Endometrial microvascular endothelial cells (primary cell): ENCODE measurements around the gene RMDN2. TPM values are rescaled to one million over a fixed set of nuclear protein-coding genes. Genes with fewer than 3 reads are reported as not detected.
"Not testable (repeated sequence)": the region's sequence is repeated elsewhere in the genome, so short reads cannot be mapped to it uniquely, and the experiment has no call there.

ENCODE experiments used
- in situ Hi-C: cut with HindIII; loops from 2 replicates; pipeline ENCODE4 v1.10.0; 2017; ENCODE audit warnings: low sequenced_read_pairs, low pct_unique_long_range_greater_than_20kb; ENCODE audit errors: inconsistent ontology term
- total RNA-seq: library from RNA; depleted of rRNA; stranded (reverse); fragments of >200 nt; gene quantifications from one replicate; pipeline ENCODE4 v1.2.3, GENCODE V29; 2015; ENCODE audit errors: inconsistent ontology term

RMDN2 gene
- total RNA-seq, 1 donor from 2014 or later = 2.3 TPM

- in situ Hi-C loops = no loop called here
Measured at GRCh38 chr2:37973615-37974353, 48.7 kb downstream of the RMDN2 start.

DNA sequence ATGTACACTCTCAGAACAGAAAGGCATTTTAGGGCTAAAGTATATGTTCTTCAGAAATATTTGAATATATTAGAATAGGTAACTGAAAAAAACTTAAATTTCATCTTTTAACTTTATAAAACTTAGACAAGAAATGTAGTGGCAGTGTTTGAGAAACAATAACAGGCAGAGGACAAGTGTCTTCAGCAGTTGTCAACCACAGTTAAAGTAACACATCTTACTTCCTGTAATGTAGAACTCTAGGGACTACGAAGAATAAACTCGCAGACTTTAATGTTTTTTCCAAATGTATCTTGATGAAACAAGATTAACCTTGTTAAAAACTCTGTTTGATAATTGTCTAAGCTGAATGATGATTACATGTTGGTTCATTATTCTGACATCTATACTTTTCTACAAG is 50.7 kb downstream of the RMDN2 start:
- in situ Hi-C loops = no loop called here

- in situ Hi-C loops = no loop called here
Measured at GRCh38 chr2:37976411-37976810, 51.3 kb downstream of the RMDN2 start.

GRCh38 chr2:37982147-37982582 is 57.1 kb downstream of the RMDN2 start:
- in situ Hi-C loops = no loop called here

DNA sequence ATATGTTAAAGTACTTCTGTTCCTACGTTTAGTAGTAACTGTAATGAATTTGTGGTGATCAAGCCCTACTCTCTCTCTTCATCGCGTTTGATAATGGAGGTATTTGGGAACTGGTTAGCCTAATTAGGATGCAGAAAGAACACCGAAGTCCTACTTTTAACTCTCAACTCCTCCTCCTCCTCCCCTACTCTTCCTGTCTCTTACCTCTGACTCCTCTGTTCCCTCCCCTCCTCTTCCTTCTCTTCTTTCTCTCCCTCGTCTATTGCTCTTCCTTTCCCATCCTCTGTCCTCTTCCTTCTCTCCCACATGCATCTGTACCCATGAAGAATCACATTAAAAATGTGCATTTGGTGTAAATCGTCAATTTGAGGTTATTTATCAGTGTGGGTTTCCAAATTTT is 57.8 kb downstream of the RMDN2 start:
- in situ Hi-C loops = no loop called here

DNA sequence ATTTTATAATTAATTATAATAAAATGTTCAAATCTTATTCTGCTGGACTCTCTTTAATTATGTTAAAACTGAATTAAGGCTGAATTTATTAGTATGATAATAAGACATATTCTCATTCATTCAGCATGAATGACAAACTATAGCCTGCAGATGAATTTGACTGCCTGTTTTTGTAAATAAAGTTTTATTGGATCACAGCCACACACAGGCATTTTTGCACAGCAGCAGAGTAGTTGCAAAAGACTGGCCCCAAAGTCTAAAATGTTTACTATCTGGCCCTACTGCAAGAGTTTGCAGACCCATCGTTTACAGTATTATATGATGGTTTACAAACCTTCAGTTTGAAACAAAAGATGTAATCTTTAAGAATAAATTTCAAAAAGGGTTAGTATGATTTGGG is 58.6 kb downstream of the RMDN2 start:
- in situ Hi-C loops = no loop called here

GRCh38 chr2:37984176-37984575 is 59.1 kb downstream of the RMDN2 start:
- in situ Hi-C loops = no loop called here

GRCh38 chr2:37984589-37984988 is 59.5 kb downstream of the RMDN2 start:
- in situ Hi-C loops = no loop called here

GRCh38 chr2:37985333-37985732 is 60.2 kb downstream of the RMDN2 start:
- in situ Hi-C loops = no loop called here

DNA sequence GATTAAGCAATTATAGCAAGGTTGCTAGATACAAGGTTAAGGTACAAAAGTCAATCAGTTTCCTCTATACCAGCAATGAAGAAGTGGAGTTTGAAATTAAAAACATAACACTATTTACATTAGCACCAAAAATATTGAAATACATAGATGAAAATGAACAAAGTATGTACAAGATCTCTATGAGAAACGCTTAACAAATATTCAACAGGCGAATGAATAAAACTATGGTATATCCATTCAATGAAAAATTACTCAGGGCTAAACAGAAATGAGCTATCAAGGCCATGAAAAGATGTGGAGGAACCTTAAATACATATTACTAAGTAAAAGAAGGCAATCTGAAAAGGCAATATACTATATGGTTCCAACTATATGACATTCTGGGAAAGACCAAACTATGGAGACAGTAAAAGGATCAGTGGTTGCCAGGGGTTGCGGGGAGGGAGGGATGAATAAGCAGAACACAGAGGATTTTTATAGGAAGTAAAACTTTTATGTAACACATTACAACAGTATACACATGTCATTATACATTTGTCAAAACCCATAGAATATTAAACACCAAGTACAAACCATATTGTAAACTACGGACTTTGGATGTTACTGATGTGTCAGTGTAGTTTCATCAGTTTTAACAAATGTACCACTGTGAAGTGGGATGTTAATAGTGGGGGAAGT is 62.1 kb downstream of the RMDN2 start:
- in situ Hi-C loops = no loop called here

DNA sequence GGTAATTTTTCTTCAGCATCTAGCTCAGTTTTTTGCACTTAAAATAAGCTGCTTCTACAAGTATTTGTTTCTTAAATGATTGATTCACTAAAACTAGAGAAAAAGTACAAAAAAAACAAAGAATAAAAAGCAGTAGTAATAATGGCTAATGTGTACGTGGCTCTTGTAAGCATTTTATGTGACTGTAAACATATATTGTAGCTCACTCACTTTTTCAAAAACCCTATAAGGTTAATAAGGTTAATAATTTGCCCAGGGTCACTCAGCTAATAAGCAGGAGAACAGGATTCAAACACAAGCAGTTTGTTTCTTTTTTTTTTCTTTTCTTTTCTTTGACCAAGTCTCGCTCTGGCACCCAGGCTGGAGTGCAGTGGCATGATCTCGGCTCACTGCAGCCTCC is 67.5 kb downstream of the RMDN2 start:
- in situ Hi-C loops = no loop called here

DNA sequence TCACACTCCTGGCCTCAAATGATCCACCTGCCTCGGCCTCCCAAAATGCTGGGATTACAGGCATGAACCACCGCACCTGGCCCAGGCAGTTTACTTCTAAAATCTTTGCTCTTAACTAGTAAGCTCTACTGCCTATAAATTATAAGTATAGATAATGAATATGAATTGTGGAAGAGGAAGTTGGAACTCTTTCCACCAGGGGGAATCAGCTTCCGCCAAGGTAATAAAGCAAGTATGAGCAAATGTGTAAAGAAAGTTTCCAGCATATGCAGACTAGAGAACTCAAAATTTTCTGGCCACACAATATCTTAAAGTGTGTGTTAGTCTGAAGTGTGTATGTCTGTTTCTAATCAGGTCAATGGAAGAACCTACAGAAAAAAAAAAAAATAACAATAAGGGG is 68.1 kb downstream of the RMDN2 start:
- in situ Hi-C loops = no loop called here

DNA sequence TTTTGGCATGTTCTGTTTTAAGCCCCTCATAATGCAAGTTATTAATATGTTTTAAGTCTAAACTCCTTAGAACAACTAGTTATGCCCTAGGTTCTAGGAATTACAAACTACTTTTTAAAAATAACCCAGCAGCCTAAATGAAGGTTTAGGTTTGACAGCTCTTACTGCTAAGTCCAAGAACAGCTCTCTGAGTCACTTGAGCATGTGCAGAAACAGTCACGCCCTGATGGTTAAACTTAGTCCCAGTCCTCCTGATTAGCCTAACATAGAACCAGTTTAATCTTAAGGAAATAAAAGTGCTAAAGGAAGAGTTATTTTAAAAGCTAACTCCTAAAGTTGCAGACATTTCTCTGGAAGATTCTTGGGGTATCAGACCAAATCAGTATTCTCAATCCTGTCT is 72.5 kb downstream of the RMDN2 start:
- in situ Hi-C loops = no loop called here

- in situ Hi-C loops = no loop called here
Measured at GRCh38 chr2:38000485-38001222, 75.6 kb downstream of the RMDN2 start.

DNA sequence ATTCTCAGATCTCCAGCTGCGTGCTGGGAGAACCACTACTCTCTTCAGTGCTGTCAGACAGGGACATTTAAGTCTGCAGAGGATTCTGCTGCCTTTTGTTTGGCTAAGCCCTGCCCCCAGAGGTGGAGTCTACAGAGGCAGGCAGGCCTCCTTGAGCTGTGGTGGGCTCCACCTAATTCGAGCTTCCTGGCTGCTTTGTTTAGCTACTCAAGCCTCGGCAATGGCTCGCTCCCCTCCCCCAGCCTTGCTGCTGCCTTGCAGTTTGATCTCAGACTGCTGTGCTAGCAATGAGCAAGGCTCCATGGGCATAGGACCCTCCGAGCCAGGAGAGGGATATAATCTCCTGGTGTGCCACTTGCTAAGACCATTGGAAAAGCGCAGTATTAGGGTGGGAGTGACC is 85.1 kb downstream of the RMDN2 start:
- in situ Hi-C loops = not testable (repeated sequence)

DNA sequence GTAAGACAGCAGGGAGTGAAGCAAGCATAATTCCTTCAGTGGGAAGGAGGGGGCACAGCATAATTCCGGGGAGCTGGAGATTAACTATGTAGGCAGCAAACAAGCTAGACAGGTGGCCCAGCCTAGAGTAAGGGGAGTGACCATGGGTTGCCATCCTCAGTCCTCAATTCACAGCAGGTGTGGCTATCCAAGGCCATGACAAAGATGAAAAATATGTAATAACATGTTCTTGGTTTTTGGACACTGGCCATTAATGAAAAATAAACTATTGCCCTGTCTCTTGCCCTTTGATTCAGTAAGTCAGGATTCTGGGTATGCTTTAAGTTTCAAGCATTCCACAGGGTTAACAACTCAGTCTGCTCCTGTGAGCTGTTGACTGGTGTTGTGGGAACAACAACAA is 85.9 kb downstream of the RMDN2 start:
- in situ Hi-C loops = no loop called here

- in situ Hi-C loops = no loop called here
Measured at GRCh38 chr2:38013158-38013752, 88.2 kb downstream of the RMDN2 start.

DNA sequence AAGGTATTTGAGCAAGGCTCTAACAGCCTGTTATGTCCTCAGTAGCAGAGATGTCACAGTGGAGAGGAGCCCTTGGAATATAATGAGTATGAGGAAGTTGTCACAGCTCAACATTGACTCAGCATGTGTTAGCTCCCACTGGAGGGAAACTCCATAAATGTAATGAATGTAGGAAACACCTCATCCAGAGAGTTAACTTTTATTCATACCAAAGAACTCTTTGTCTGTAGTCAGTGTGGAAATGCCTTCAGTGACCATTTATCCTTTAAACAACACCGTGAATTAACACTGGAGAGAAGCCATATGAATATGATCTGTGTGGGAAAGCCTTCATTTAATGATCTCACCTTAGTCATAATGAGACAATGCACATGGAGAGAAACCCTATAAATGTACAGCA is 91.1 kb downstream of the RMDN2 start:
- in situ Hi-C loops = no loop called here

- in situ Hi-C loops = no loop called here
Measured at GRCh38 chr2:38017836-38018235, 92.7 kb downstream of the RMDN2 start.
